GM12864 (cell line): ENCODE data around the gene WNT9B.

Source experiments
- DNase-seq: peaks from one replicate; pipeline ENCODE4 v3.0.0-alpha.2; 2011; ENCODE audit warnings: low read depth
- H3K4me3 ChIP-seq: 2 replicates; pipeline ENCODE4 v1.5.1; 2011; ENCODE audit warnings: mild to moderate bottlenecking, low read depth, low read length, control low read depth
- TF ChIP-seq, protein P1 (sequence below): IDR thresholded peaks from 2 replicates; pipeline ENCODE4 v1.5.1; 2011; ENCODE audit warnings: low read depth, mild to moderate bottlenecking, moderate library complexity, low read length, control low read depth, inconsistent platforms; ENCODE audit errors: missing control alignments

Gene WNT9B

DNA sequence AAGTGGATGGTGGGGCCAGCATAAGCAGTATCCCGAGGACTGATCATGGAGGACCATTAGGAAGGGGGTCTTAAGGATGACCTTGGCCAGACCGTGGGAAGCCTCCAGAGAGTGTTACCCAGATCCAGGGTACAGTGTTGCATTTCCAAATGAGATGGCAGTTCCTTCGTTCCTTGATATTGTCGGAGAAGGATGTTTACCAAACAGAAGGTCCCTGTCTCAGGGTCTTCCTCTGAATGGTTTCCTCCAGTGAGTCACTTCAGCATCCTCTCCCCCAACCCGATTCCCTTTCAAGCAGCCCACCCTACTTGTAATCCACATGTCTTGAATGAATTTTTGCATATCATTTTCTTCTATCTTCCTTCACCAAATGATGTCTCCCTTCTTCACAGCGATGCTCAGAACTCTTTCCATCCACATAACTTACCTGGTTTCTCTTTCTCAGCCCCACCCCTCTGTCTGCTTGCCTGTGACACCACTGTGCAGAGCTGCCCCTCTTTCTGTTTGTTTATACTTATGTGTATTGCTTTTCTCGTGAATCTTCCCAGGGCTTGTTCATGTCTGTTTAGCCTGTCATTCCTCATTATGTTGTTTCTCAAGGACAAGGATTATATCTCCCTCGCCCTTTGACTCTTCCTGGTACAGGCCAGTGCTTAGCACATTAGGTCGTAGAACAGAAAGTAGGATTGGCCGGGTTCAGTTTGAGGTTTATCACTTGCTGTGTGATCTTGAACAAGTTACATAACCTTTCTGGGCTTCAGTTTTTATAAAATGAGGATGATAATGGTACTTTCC is 77.3 kb downstream of the WNT9B start:
- TF ChIP-seq, protein P1, sequence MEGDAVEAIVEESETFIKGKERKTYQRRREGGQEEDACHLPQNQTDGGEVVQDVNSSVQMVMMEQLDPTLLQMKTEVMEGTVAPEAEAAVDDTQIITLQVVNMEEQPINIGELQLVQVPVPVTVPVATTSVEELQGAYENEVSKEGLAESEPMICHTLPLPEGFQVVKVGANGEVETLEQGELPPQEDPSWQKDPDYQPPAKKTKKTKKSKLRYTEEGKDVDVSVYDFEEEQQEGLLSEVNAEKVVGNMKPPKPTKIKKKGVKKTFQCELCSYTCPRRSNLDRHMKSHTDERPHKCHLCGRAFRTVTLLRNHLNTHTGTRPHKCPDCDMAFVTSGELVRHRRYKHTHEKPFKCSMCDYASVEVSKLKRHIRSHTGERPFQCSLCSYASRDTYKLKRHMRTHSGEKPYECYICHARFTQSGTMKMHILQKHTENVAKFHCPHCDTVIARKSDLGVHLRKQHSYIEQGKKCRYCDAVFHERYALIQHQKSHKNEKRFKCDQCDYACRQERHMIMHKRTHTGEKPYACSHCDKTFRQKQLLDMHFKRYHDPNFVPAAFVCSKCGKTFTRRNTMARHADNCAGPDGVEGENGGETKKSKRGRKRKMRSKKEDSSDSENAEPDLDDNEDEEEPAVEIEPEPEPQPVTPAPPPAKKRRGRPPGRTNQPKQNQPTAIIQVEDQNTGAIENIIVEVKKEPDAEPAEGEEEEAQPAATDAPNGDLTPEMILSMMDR = no peak
- no peak for DNase-seq
- no peak overlapping the region for H3K4me3 ChIP-seq

DNA sequence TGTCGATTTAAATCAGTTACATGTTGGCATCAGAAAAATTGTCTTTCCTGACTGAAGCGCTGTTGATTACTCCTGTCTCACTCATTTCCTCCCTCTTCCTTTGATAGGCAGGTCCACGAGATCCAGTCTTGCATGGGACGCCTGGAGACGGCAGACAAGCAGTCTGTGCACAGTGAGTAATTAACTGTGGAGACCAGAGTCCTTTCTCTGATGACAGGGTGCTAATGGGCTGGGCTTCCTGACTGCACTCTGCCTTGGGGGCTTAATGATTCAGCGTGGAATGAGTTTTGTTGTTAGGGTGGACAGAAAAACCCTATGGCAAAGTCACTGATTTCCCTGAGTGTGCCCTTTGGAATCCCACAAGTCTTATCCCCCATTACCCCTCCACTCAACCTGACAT is 78.0 kb downstream of the WNT9B start:
- H3K4me3 ChIP-seq = no peak overlapping the region
- DNase-seq = no peak
- TF ChIP-seq, protein P1 = no peak

DNA sequence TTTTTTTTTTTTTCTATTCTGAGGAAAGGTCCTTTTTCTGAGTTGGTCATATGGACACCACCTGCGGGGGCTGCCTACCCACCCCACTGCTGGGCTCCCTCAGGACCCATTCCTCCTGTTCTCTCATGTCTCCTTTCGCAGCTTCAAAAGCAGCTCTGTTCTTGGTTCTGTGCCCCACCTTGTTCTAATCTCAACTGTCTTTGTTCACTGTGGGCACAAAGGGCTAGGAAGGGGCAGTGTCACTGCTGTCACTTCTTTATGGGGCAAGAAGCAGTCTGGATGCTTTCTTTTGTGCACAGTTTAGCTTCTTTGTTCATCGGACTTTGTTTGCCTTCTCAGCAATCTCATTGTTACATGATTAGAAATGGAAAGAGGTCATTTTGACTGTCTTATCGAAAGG is 78.7 kb downstream of the WNT9B start:
- H3K4me3 ChIP-seq = no peak overlapping the region
- TF ChIP-seq, protein P1 = no peak
- no peak for DNase-seq

DNA sequence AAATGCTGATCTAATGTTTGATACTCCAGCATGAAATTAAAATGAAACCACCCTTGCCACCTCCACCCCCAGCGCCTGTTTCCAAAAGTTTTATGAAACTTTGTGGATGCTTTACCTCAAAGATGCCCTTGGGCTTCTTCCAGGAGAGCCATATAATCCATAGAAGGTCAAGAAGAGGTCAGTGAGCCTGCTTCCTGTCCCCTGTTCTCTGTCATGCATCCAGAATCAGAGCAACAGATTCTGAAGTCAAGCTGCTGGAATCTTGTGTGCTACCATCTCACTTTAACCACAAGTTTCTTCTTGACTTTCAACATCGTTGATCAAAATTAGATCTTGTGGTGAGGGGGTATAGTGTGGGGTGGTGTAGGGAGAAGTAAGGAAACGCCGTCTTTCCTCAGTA is 80.2 kb downstream of the WNT9B start:
- DNase-seq = no peak
- TF ChIP-seq, protein P1 = no peak
- H3K4me3 ChIP-seq = no peak overlapping the region

DNA sequence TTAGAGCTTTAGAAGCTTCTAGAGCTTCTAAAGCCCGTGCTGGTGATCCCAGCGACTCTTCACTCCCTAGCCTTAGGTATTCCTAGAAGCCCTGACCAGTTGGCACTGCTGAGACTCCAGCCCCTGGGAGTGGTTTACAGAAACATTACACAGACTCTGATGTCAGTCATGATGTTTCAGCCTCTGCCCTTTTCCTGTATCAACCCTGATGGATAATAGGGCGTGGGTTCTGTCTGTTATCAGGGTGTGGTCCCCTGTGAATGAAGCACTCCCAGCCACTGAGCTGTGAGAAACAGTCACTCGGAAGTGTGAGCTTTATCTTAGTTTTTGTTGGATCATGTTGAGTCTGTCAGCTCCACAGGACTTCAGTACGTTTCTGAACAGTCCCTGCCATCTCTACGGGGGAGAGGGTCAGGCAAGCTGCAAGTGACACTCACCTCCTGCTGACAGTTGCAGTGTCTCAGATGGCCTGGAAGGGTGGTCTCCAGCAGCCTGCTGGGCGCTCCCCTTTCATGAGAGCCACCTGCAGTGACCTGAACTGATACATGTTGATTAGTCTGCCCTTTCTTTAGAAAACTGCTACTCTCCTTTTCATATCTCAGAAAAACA is 84.4 kb downstream of the WNT9B start:
- TF ChIP-seq, protein P1 = no peak
- DNase-seq = no peak
- H3K4me3 ChIP-seq = no peak overlapping the region
